ENCODE data around the gene FKBP2. TPM values are rescaled to one million over a fixed set of nuclear protein-coding genes. Genes with fewer than 3 reads are reported as not detected.

The FKBP2 gene
- total and polyA plus RNA-seq, 2 of the 13 experiments (the other 11 are each of a cell fraction or from before 2014, with no cell fraction given): 30.1 to 53.3 TPM

DNA sequence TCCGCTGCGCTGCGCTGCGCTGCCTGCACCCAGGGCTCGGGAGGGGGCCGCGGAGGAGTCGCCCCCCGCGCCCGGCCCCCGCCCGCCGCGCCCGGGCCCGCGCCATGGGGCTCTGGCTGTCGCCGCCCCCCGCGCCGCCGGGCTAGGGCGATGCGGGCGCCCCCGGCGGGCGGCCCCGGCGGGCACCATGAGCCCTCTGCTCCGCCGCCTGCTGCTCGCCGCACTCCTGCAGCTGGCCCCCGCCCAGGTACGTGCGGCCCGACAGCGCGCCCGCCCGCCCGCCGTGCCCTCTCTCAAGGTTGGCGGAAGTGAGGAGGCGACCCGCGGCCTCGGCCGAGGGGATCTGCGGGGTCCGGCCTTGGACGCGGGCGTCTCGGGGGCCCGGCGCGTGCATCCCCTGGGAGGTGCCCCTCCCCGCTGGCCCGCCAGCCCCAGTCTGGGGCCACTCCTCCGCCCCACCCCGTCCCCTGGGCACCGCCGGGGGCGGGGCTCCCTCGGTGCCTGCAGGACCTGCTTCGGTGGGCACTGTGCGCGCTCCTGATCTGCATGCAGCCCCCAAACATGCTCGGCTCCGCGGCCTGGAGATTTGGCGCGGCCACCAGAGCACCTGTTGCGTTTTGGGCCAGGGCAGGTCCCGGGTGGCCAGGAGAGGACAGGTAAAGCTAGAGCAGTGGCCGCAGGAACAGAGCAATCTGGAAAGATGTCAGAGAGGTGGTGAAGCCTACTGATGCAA lies 6.1 kb upstream of the FKBP2 start (continued):
- TF ChIP-seq, protein P1, sequence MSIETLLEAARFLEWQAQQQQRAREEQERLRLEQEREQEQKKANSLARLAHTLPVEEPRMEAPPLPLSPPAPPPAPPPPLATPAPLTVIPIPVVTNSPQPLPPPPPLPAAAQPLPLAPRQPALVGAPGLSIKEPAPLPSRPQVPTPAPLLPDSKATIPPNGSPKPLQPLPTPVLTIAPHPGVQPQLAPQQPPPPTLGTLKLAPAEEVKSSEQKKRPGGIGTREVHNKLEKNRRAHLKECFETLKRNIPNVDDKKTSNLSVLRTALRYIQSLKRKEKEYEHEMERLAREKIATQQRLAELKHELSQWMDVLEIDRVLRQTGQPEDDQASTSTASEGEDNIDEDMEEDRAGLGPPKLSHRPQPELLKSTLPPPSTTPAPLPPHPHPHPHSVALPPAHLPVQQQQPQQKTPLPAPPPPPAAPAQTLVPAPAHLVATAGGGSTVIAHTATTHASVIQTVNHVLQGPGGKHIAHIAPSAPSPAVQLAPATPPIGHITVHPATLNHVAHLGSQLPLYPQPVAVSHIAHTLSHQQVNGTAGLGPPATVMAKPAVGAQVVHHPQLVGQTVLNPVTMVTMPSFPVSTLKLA (IDR thresholded peaks at IDR 0.05): no peak
- TF ChIP-seq RBM39 (IDR thresholded peaks at IDR 0.05; ENCODE audit: low read depth, low read length, poor library complexity, severe bottlenecking) (no peak), JUN (CRISPR knock-in tag; IDR thresholded peaks at IDR 0.05) (no peak), SP2 (CRISPR knock-in tag; IDR thresholded peaks at IDR 0.05) (no peak), YEATS2 (CRISPR knock-in tag; IDR thresholded peaks at IDR 0.05; ENCODE audit: borderline replicate concordance) (no peak), CAMTA2 (CRISPR knock-in tag; IDR thresholded peaks at IDR 0.05; ENCODE audit: borderline replicate concordance) (no peak), ZNF230 (CRISPR knock-in tag; IDR thresholded peaks at IDR 0.05) (no peak), ZNF547 (CRISPR knock-in tag; IDR thresholded peaks at IDR 0.05) (no peak; the same call in 1 of the 2 replicates), ZMAT3 (CRISPR knock-in tag; conservative IDR thresholded peaks at IDR 0.05) (no peak), IKZF1 (IDR thresholded peaks at IDR 0.05) (no peak), ZNF883 (CRISPR knock-in tag; IDR thresholded peaks at IDR 0.05; ENCODE audit: not compliant biosample characterization) (no peak), U2AF2 (IDR thresholded peaks at IDR 0.05; ENCODE audit: low read depth, low read length) (no peak), EP300 (IDR thresholded peaks at IDR 0.05; ENCODE audit: low read depth in 2 of 2, low read length in 2 of 2) (no peak), EP300 (CRISPR knock-in tag; IDR thresholded peaks at IDR 0.05; ENCODE audit: borderline replicate concordance) (no peak), SAP130 (CRISPR knock-in tag; IDR thresholded peaks at IDR 0.05; ENCODE audit: low read depth) (peak; percentile 81), GPN1 (CRISPR knock-in tag; IDR thresholded peaks at IDR 0.05; ENCODE audit: borderline replicate concordance) (no peak), MLX (CRISPR knock-in tag; IDR thresholded peaks at IDR 0.05) (0 out of 2 replicates have a peak, but pooled peaks have one; percentile 12), NFYC (CRISPR knock-in tag; IDR thresholded peaks at IDR 0.05) (no peak), ZNF891 (CRISPR knock-in tag; IDR thresholded peaks at IDR 0.05) (no peak), HMG20A (CRISPR knock-in tag; IDR thresholded peaks at IDR 0.05; ENCODE audit: borderline replicate concordance) (no peak), HBP1 (CRISPR knock-in tag; IDR thresholded peaks at IDR 0.05; ENCODE audit: low read depth) (peak; percentile 48; the same call in 1 of the 2 replicates), ZNF235 (CRISPR knock-in tag; IDR thresholded peaks at IDR 0.05; ENCODE audit: borderline replicate concordance) (no peak), ZSCAN25 (CRISPR knock-in tag; IDR thresholded peaks at IDR 0.05) (peak; percentile 51; the same call in 1 of the 2 replicates), WIZ (CRISPR knock-in tag; IDR thresholded peaks at IDR 0.05) (no peak), NFATC3 (CRISPR knock-in tag; IDR thresholded peaks at IDR 0.05) (no peak), ZC3H13 (CRISPR knock-in tag; IDR thresholded peaks at IDR 0.05) (0 out of 2 replicates have a peak, but pooled peaks have one; percentile 26), GATAD1 (CRISPR knock-in tag; IDR thresholded peaks at IDR 0.05) (no peak), SNAPC2 (CRISPR knock-in tag; IDR thresholded peaks at IDR 0.05) (0 out of 2 replicates have a peak, but pooled peaks have one; percentile 49)

Measured in HepG2 (cell line).